ENCODE data around the gene WFDC1.

GRCh38 chr16:84253173-84253572, 41.5 kb upstream of the WFDC1 start:
- no peak for TF ChIP-seq CTCF (conservative IDR thresholded peaks at IDR 0.05; ENCODE audit: low read length)
- no peak for TF ChIP-seq EZH2phosphoT487 (IDR thresholded peaks at IDR 0.05; ENCODE audit: borderline replicate concordance, low read depth, low read length)

All from OCI-LY7 (cell line).